Muscle layer of colon (tissue), 2 donors: Measurements from ENCODE around the gene RTL10.
"Not testable (repeated sequence)": the region's sequence is repeated elsewhere in the genome, so short reads cannot be mapped to it uniquely, and the experiment has no call there.

Experiments used
- H3K27ac ChIP-seq: one replicate; pipeline ENCODE4 v1.7.0; 2013; ENCODE audit warnings: low read depth, mild to moderate bottlenecking, low read length, moderate library complexity
- H3K27me3 ChIP-seq, 2 donors: one replicate each; pipeline ENCODE4 v1.7.0; 2013; ENCODE audit warnings: low read length in 2 of 2, mild to moderate bottlenecking in 2 of 2; ENCODE audit not compliant: insufficient read depth in 2 of 2, control insufficient read depth in 1 of 2
- H3K36me3 ChIP-seq: one replicate; pipeline ENCODE4 v1.7.0; 2013; ENCODE audit warnings: mild to moderate bottlenecking, low read length; ENCODE audit not compliant: insufficient read depth
- H3K4me1 ChIP-seq: one replicate; pipeline ENCODE4 v1.7.0; 2013; ENCODE audit warnings: mild to moderate bottlenecking, low read length; ENCODE audit not compliant: insufficient read depth
- H3K4me3 ChIP-seq, 2 donors: one replicate each; pipeline ENCODE4 v1.7.0; 2013; ENCODE audit warnings: low read length in 2 of 2, low read depth in 1 of 2, mild to moderate bottlenecking in 1 of 2, moderate library complexity in 1 of 2
- H3K9ac ChIP-seq: one replicate; pipeline ENCODE4 v1.7.0; 2013; ENCODE audit warnings: low read length
- H3K9me3 ChIP-seq: one replicate; pipeline ENCODE4 v1.7.0; 2013; ENCODE audit warnings: mild to moderate bottlenecking, low read length
- donor health status: abdominal sarcoma.
- donor health status: Adenocarcinoma of cecum.

RTL10 gene

DNA sequence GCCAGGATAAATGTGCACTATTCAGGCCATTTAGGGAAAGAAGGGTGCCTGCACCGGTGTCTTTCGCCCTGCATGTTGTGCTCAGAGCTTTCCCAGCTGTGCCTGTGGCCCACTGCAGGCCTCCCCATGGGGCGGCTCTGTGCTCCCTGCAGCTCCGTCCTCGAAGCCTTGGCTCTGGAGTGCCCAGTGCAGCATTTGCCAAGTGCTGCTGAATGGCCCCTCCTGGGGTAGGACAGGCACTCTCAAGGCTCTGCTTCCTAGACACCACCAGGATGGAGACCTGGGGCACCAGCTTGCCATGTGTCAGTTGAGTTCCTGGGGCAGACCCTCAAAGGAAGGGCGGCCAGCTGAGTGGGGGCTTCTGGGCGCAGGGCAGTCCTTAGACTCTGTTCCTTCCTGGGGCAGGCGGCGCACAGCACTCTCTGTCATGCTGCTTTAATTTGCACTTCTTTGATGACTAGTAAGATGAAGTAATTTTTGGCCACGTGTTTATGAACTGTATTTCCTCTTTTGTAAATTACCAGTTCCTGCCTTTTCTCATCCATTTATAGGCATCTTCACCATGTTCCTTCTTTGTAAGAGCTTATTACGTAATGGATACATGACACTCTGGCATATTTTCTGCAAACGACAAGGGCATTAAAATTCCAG is 32.1 kb upstream of the RTL10 start:
- no peaks in the 10 kb centered on the region for H3K27me3 ChIP-seq
- no peaks in the 10 kb centered on the region for H3K9me3 ChIP-seq
- no peak overlapping the region for H3K9ac ChIP-seq
- no peaks in the 10 kb centered on the region for H3K36me3 ChIP-seq
- no peak overlapping the region for H3K4me3 ChIP-seq
- no peak overlapping the region for H3K27ac ChIP-seq
- peaks cover 4% of the 10 kb centered on the region for H3K4me1 ChIP-seq

DNA sequence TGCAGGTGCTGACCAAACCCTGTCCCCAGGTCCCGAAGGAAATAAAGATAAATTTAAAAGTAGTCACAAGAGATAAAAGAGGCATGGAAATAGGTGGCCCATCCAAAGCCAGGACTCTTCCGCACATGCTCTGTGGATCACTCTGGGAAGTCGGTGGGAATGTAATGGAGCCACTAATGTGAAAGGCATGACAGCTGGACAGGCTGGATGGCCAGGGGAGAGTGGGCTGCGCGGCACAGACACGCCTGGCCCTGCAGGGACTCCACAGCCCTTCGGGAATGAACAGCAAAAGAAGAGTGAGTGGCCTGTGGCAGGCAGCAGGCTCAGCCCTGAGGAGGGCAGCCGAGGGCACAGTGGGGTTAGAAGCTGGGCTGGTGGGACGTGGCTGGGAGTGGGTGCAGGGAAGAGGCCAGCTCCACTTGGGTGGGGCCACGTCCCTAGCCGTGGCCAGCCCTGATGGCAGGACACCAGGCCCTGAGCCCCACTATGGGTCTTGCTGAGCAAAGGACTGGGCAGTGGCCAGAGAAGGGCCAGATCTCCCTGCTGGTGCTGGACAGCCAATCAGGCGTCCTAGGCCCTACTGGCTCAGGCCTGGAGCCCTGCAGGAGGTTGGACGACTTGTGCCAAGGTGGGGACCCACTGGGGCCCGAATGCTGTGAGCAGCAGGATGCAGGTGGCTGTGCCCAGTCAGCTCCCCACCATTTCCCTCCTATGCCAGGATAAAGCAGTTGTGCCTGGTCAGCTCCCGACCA is 31.3 kb upstream of the RTL10 start:
- H3K27ac ChIP-seq = no peak overlapping the region

DNA sequence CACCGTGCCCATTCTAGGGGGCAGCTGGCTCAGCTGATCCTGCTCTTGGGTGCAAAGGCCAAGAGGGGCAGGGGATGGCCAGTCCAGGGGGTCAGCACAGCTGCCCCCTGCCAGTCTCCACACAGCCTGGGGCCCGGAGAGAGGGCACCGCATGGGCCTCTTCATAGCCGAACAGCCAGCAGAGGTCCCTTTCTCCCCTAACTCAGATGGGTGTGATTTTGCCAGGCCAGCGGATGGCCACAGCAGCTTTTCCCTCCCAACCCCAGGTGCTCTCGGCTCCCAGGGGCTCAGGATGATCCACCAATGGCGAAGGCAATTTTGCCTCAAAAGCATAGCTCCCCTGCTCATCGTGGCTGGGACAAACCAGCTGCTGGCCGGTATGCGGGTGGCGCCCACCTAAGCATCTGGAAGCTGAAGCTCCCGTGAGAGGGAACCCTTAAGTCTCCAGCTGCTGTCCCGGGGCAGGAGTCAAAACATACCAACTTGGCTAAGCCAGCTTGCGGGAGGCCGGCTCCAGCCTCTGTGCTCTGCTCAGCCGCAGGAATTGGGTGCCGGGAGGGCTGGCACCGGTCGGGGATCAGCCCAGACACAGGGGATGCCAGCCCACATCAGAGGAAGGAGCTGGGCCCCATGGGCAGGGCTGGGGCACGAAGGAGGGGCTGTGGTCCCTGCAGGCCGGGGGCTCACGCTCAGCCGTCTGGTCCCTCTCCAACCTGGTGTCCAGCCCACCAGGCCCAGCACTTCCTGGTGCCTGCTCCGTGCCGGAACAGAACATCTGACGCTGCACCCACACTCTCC is 30.5 kb upstream of the RTL10 start:
- Histone ChIP-seq H3K36me3 (no peaks in the 10 kb centered on the region), H3K27ac (no peak overlapping the region), H3K27me3 (no peaks in the 10 kb centered on the region), H3K4me1 (peaks cover 18% of the 10 kb centered on the region), H3K9me3 (no peaks in the 10 kb centered on the region), H3K9ac (no peak overlapping the region), H3K4me3 (no peak overlapping the region)

More for the DNA sequence above, 31.3 kb upstream of the RTL10 start:
- Histone ChIP-seq H3K9ac (no peak overlapping the region), H3K9me3 (no peaks in the 10 kb centered on the region), H3K4me1 (peaks cover 10% of the 10 kb centered on the region), H3K27me3 (no peaks in the 10 kb centered on the region), H3K36me3 (no peaks in the 10 kb centered on the region), H3K4me3 (no peak overlapping the region)

GRCh38 chr22:19884161-19884953 is 29.7 kb upstream of the RTL10 start:
- Histone ChIP-seq H3K27ac (no peak overlapping the region), H3K9ac (no peak overlapping the region), H3K4me1 (peaks cover 18% of the 10 kb centered on the region), H3K4me3 (no peak overlapping the region), H3K36me3 (no peaks in the 10 kb centered on the region), H3K27me3 (no peaks in the 10 kb centered on the region), H3K9me3 (no peaks in the 10 kb centered on the region)

DNA sequence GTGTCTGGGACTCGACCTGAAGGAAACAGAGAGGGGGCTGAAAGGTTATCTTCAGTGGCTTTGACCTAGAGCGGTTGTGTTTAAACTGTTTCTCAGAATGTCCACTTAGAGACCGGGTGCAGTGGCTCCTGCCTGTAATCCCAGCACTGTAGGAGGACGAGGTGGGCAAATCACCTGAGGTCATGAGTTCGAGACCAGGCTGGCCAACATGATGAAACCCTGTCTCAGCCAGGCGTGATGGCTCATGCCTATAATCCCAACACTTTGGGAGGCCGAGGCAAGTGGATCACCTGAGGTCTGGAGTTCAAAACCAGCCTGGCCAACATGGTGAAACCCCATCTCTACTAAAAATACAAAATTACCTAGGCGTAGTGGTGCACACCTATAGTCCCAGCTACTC is 28.8 kb upstream of the RTL10 start:
- H3K9ac ChIP-seq, H3K27ac ChIP-seq, H3K36me3 ChIP-seq, H3K9me3 ChIP-seq, H3K27me3 ChIP-seq, H3K4me3 ChIP-seq: not testable (repeated sequence)
- peaks cover 18% of the 10 kb centered on the region for H3K4me1 ChIP-seq

GRCh38 chr22:19882446-19883381 is 28.0 kb upstream of the RTL10 start:
- no peak overlapping the region for H3K9ac ChIP-seq
- no peaks in the 10 kb centered on the region for H3K9me3 ChIP-seq
- no peaks in the 10 kb centered on the region for H3K36me3 ChIP-seq
- H3K27ac ChIP-seq = no peak overlapping the region
- H3K4me3 ChIP-seq = no peak overlapping the region
- H3K4me1 ChIP-seq = peaks cover 18% of the 10 kb centered on the region
- no peaks in the 10 kb centered on the region for H3K27me3 ChIP-seq

GRCh38 chr22:19880786-19881569 is 26.3 kb upstream of the RTL10 start:
- peak overlapping the region; percentile 9 to 41 for H3K4me3 ChIP-seq
- H3K9ac ChIP-seq = no peak overlapping the region
- H3K27ac ChIP-seq = peak overlapping the region; percentile 39
- no peaks in the 10 kb centered on the region for H3K27me3 ChIP-seq
- peaks cover 18% of the 10 kb centered on the region for H3K4me1 ChIP-seq
- no peaks in the 10 kb centered on the region for H3K36me3 ChIP-seq
- no peaks in the 10 kb centered on the region for H3K9me3 ChIP-seq

DNA sequence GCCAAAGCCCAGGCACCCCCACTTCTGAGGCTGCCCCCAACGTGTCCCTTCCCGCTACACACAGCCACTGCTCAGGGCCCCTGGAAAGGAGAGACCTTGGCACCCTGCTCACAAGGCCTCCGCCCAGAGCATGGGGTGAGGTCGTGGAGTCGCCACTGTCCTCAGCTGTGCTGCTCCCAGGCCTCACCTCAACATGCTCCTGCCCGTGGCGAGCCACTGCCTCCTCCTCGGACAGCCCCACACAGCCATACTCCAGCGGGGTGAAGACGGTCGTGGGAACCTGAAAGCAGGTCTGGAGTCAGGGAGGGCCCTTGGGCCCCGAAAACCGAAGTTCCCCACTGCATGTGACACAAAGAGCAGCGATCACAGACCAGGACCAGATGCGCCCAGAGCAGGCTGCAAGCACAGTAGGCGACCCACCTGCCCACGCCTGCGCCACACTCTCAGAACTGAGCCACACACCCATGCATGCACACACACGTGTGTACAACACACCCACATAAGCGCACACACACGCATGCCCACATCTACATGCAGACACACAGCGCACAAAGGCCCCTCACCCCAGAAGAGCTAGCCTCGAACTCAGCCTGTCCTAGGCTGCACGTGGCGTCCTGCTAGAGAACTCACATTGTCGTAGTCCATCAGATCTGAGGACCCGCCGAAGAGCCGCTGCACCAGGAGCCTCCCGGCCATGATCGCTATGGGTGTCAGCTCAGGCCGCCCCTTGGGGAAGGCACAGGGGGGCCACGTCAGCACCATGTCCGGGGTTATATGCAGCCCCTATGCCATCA is 25.5 kb upstream of the RTL10 start:
- Histone ChIP-seq H3K9ac (no peak overlapping the region), H3K36me3 (no peaks in the 10 kb centered on the region), H3K4me1 (peaks cover 18% of the 10 kb centered on the region), H3K9me3 (no peaks in the 10 kb centered on the region), H3K27me3 (no peaks in the 10 kb centered on the region), H3K4me3 (no peak overlapping the region), H3K27ac (peak overlapping the region; percentile 34)

DNA sequence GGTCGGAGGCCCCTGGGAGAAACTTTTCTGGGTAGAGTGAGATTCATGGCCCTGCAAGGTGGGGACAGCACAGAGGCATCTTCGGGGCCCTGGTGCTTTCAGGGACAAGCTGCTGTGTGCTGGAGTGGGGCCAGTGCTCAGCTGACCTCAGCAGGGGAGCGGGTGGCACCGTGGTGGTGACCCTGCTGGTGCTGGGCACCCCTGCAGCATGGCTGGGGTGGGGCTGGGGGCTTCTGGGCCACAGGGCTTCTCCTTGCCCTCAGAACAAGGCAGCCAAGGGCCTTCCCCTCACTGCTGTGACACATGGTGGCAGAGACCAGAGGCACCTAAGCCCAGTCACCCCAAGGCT is 24.9 kb upstream of the RTL10 start:
- Histone ChIP-seq H3K27ac (no peak overlapping the region), H3K27me3 (no peaks in the 10 kb centered on the region), H3K9me3 (no peaks in the 10 kb centered on the region), H3K9ac (no peak overlapping the region), H3K4me1 (peaks cover 18% of the 10 kb centered on the region), H3K36me3 (no peaks in the 10 kb centered on the region), H3K4me3 (no peak overlapping the region)
